ENCODE data around the gene GPR37L1. TPM values are rescaled to one million over a fixed set of nuclear protein-coding genes. Genes with fewer than 3 reads are reported as not detected.

The GPR37L1 gene
- total RNA-seq, 1 donor from 2014 or later = 0.82 TPM

Small RNA genes lying within 50 kb of the gene (small RNA-seq; reads per million reads assigned to genes)
- gene CRIP1P3 = not detected

Other genes starting within 250 kb of the GPR37L1 start
- 22.4 TPM for gene SHISA4, start 234.0 kb upstream of the GPR37L1 start, total RNA-seq
- 0.41 TPM for gene LMOD1, start 176.4 kb upstream of the GPR37L1 start, total RNA-seq
- gene TIMM17A, start 167.4 kb upstream of the GPR37L1 start, total RNA-seq = 56.3 TPM
- 11.4 TPM for gene RNPEP, start 140.3 kb upstream of the GPR37L1 start, total RNA-seq
- gene ELF3, start 112.3 kb upstream of the GPR37L1 start, total RNA-seq = under 0.01 TPM
- gene ARL8A, start 21.8 kb downstream of the GPR37L1 start, total RNA-seq = 99.1 TPM
- not detected for gene PTPN7, start 37.7 kb downstream of the GPR37L1 start, total RNA-seq
- 0.41 TPM for gene LGR6, start 70.9 kb downstream of the GPR37L1 start, total RNA-seq
- 35.5 TPM for gene UBE2T, start 219.0 kb downstream of the GPR37L1 start, total RNA-seq
- gene PPP1R12B, start 225.8 kb downstream of the GPR37L1 start, total RNA-seq = 24.5 TPM

All from frontal cortex (tissue), 1 donor.